ENCODE data around the gene RASSF5. TPM values are rescaled to one million over a fixed set of nuclear protein-coding genes. Genes with fewer than 3 reads are reported as not detected.

Gene RASSF5
- total and polyA plus RNA-seq, 10 of the 15 experiments (the other 5 are each of a cell fraction or from before 2014, with no cell fraction given): 14.0 to 89.6 (median 68.9) TPM

GRCh38 chr1:206477110-206477509, 30.2 kb upstream of the RASSF5 start:
- ChIA-PET CTCF (interaction anchor here (0.7 to 10.7 kb wide), 10 partner anchors 13 to 187 kb away, joined by 3 to 199 read pairs (median 7); no protein-coding TSS in a partner anchor), POLR2A (interaction anchor here (0.8 to 1.2 kb wide), 2 partner anchors 19 to 30 kb away, joined by 3 read pairs; no protein-coding TSS in a partner anchor), RAD21 (ENCODE audit: unreplicated experiment) (interaction anchor here (1.3 to 1.6 kb wide), 2 partner anchors 14 to 101 kb away, joined by 4 read pairs; no protein-coding TSS in a partner anchor), SMC1A (ENCODE audit: uncharacterized antibody, unreplicated experiment) (interaction anchor here (0.6 to 3.7 kb wide), 5 partner anchors 13 to 158 kb away, joined by 3 to 70 read pairs (median 3); no protein-coding TSS in a partner anchor)
- H3K27me3 ChIP-seq (replicated peaks in 1 of 2; ENCODE audit: control insufficient read depth in 2 of 2, insufficient read depth in 2 of 2, low read length in 1 of 2): no peaks in the 10 kb centered on the region
- no peak overlapping the region for H3K9ac ChIP-seq (ENCODE audit: control insufficient read depth, insufficient read depth, low read length)
- 99% methylated on average over 5 of the region's 5 CpGs for WGBS (ENCODE audit: insufficient coverage, insufficient replicate concordance, low lambda C conversion rate, missing lambda C conversion rate)
- DNase-seq (ENCODE audit: low read depth, low spot score) (no peak), FAIRE-seq (no peak), ATAC-seq (no peak)
- no peak overlapping the region for H3K4me3 ChIP-seq
- no peak overlapping the region for H3K27ac ChIP-seq (ENCODE audit: control insufficient read depth, insufficient read depth)
- H2AFZ ChIP-seq (ENCODE audit: control insufficient read depth, low read depth, low read length): no peak overlapping the region
- H3K79me2 ChIP-seq (ENCODE audit: control insufficient read depth, insufficient read depth, low read length): peaks cover 15% of the 10 kb centered on the region
- TF ChIP-seq CBX3 (IDR thresholded peaks at IDR 0.05; ENCODE audit: borderline replicate concordance, low read depth): no peak
- TF ChIP-seq TCF12 (IDR thresholded peaks at IDR 0.05; ENCODE audit: low read depth, low read length): no peak
- TF ChIP-seq ZBED1 (IDR thresholded peaks at IDR 0.05; ENCODE audit: borderline replicate concordance): no peak
- TF ChIP-seq RB1 (IDR thresholded peaks at IDR 0.05; ENCODE audit: borderline replicate concordance): no peak
- no peak for TF ChIP-seq IKZF2 (IDR thresholded peaks at IDR 0.05)
- no peak for TF ChIP-seq BMI1 (IDR thresholded peaks at IDR 0.05; ENCODE audit: borderline replicate concordance)
- no peak for TF ChIP-seq KAT2A (conservative IDR thresholded peaks at IDR 0.05; ENCODE audit: control insufficient read depth, low read depth, low read length)
- TF ChIP-seq NKRF (conservative IDR thresholded peaks at IDR 0.05): no peak
- TF ChIP-seq STAT1 (conservative IDR thresholded peaks at IDR 0.05): no peak
- no peak for TF ChIP-seq YBX1 (IDR thresholded peaks at IDR 0.05)
- no peak for TF ChIP-seq PKNOX1 (IDR thresholded peaks at IDR 0.05)
- TF ChIP-seq ZSCAN29 (IDR thresholded peaks at IDR 0.05): no peak
- no peak for TF ChIP-seq NFXL1 (IDR thresholded peaks at IDR 0.05; ENCODE audit: borderline replicate concordance)
- no peak for TF ChIP-seq CHD2 (IDR thresholded peaks at IDR 0.05; ENCODE audit: borderline replicate concordance, low read depth, low read length)
- TF ChIP-seq CBX5 (IDR thresholded peaks at IDR 0.05; ENCODE audit: low read depth): no peak
- no peak for TF ChIP-seq RELA (IDR thresholded peaks at IDR 0.05; ENCODE audit: borderline replicate concordance, partially characterized antibody)
- TF ChIP-seq HCFC1 (IDR thresholded peaks at IDR 0.05; ENCODE audit: low read length): no peak
- TF ChIP-seq RUNX3 (IDR thresholded peaks at IDR 0.05; ENCODE audit: low read length): no peak
- H3K4me2 ChIP-seq (ENCODE audit: control insufficient read depth, insufficient read depth): no peak overlapping the region
- no TSS peak for BruUV-seq (replicated peaks)
- peaks cover 31 to 46% of the 10 kb centered on the region in 2 experiments for H3K36me3 ChIP-seq (ENCODE audit: control insufficient read depth in 2 of 2, insufficient read depth in 2 of 2, low read length in 1 of 2)
- in situ Hi-C loops (cut with MboI) (no loop called here), intact Hi-C loops (cut with micrococcal nuclease; ENCODE audit: unreplicated experiment) (no loop called here)
- no peaks in the 10 kb centered on the region for H3K9me3 ChIP-seq (replicated peaks; ENCODE audit: control insufficient read depth, insufficient read depth, low read length)
- peaks cover 32% of the 10 kb centered on the region for H3K4me1 ChIP-seq (ENCODE audit: control insufficient read depth, insufficient read depth, low read length)
- no peaks in the 10 kb centered on the region for H4K20me1 ChIP-seq (ENCODE audit: control insufficient read depth, insufficient read depth)
